HCT116 (cell line): Measurements from ENCODE around the gene ALAS1.

ENCODE experiments used
- EZH2phosphoT487 ChIP-seq: fragments of 200-600 bp; IDR thresholded peaks from 2 replicates; pipeline ENCODE4 v1.6.1; 2018; ENCODE audit warnings: antibody characterized with exemption, borderline replicate concordance
- POLR2A ChIP-seq: IDR thresholded peaks from 2 replicates; pipeline ENCODE4 v1.7.0; 2011; ENCODE audit warnings: borderline replicate concordance; ENCODE audit not compliant: insufficient read depth, insufficient read length; ENCODE audit errors: extremely low read depth

- TF ChIP-seq EZH2phosphoT487 (no peak), POLR2A (no peak)
These were observed 24.9 kb upstream of the ALAS1 start for GRCh38 chr3:52173101-52173500.
